PC-3 (cell line): ENCODE data around the gene ZNF358.

Source experiments
- EZH2 ChIP-seq: fragments of 300-600 bp; sonication (generic); IDR thresholded peaks from one replicate; pipeline ENCODE4 v1.6.1; 2017; ENCODE audit warnings: antibody characterized with exemption, mild to moderate bottlenecking, low read length; ENCODE audit not compliant: unreplicated experiment
- TF ChIP-seq, protein P1 (sequence below): fragments of 300-600 bp; sonication (generic); conservative IDR thresholded peaks from 2 replicates; pipeline ENCODE4 v1.5.1; 2017; ENCODE audit warnings: antibody characterized with exemption, low read depth, mild to moderate bottlenecking, low read length

DNA sequence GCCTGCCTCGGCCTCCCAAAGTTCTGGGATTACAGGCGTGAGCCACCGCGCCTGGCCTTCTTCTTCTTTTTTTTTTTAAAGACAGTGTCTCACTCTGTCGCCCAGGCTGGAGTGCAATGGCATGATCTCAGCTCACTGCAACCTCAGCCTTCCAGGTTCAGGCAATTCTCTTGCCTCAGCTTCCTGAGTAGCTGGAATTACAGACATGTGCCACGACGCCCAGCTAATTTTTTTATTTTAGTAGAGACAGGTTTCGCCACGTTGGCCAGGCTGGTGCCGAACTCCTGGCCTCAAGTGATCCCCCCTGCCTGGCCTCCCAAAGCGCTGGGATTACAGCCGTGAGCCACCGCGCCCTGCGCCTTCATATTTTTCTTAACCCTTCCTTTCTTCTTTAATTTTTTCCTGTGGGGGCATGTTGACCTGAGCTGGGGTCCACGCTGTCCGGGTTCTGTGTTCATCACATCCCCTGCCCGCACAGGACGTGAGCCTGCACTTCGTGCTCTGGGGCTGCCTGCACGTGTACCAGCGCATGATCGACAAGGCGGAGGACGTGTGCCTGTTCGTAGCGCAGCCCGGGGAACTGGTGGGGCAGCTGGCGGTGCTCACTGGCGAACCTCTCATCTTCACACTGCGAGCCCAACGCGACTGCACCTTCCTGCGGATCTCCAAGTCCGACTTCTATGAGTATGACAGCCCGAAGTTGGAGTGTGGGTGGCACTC lies 33.7 kb downstream of the ZNF358 start:
- TF ChIP-seq, protein P1, sequence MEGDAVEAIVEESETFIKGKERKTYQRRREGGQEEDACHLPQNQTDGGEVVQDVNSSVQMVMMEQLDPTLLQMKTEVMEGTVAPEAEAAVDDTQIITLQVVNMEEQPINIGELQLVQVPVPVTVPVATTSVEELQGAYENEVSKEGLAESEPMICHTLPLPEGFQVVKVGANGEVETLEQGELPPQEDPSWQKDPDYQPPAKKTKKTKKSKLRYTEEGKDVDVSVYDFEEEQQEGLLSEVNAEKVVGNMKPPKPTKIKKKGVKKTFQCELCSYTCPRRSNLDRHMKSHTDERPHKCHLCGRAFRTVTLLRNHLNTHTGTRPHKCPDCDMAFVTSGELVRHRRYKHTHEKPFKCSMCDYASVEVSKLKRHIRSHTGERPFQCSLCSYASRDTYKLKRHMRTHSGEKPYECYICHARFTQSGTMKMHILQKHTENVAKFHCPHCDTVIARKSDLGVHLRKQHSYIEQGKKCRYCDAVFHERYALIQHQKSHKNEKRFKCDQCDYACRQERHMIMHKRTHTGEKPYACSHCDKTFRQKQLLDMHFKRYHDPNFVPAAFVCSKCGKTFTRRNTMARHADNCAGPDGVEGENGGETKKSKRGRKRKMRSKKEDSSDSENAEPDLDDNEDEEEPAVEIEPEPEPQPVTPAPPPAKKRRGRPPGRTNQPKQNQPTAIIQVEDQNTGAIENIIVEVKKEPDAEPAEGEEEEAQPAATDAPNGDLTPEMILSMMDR: no peak
- TF ChIP-seq EZH2: no peak
